Activated CD8-positive, alpha-beta T cell treated with anti-CD3 and anti-CD28 coated beads for 36 hours (primary cell): Measurements from ENCODE around the gene LPAR2. TPM values are rescaled to one million over a fixed set of nuclear protein-coding genes. Genes with fewer than 3 reads are reported as not detected.

Experiments
- ATAC-seq: fragments of 200-7000 bp; cut with Tn5 transposase; one replicate; pipeline ENCODE4 v1.10.0; 2021; ENCODE audit warnings: mild to moderate bottlenecking, moderate library complexity
- CTCF ChIA-PET: fragments of 350-600 bp; sonication (Branson Sonifier 250); formaldehyde crosslinking; loops from one replicate; lab custom pipeline; 2021; ENCODE audit warnings: antibody characterized with exemption; lab: Charles Lee
- POLR2A ChIA-PET: fragments of 350-600 bp; sonication (Branson Sonifier 250); formaldehyde crosslinking; loops from one replicate; lab custom pipeline; 2021; ENCODE audit warnings: antibody characterized with exemption; lab: Charles Lee
- DNase-seq: peaks from one replicate; pipeline ENCODE4 v3.0.0-alpha.2; 2020
- H3K27ac Mint-ChIP-seq: one replicate; pipeline ENCODE4 v1.8.0; 2021; ENCODE audit warnings: mild to moderate bottlenecking, mixed read lengths
- H3K27me3 Mint-ChIP-seq: one replicate; pipeline ENCODE4 v1.8.0; 2021; ENCODE audit warnings: mixed read lengths
- H3K36me3 Mint-ChIP-seq: one replicate; pipeline ENCODE4 v1.8.0; 2021; ENCODE audit warnings: low read depth, mixed read lengths
- H3K4me1 Mint-ChIP-seq: one replicate; pipeline ENCODE4 v1.8.0; 2021; ENCODE audit warnings: low read depth, mixed read lengths
- H3K4me3 Mint-ChIP-seq: one replicate; pipeline ENCODE4 v1.8.0; 2021; ENCODE audit warnings: mild to moderate bottlenecking, moderate library complexity, mixed read lengths
- H3K9me3 Mint-ChIP-seq: one replicate; pipeline ENCODE4 v1.8.0; 2021; ENCODE audit warnings: mixed read lengths
- CTCF ChIP-seq: fragments of 200-600 bp; IDR thresholded peaks from one replicate; pipeline ENCODE4 v1.8.0; 2022; ENCODE audit warnings: antibody characterized with exemption, mild to moderate bottlenecking
- intact Hi-C: fragments of 100-400 bp; cut with micrococcal nuclease; formaldehyde crosslinking; loops from one replicate; pipeline ENCODE4 v1.10.0; 2022
- total RNA-seq, 2 experiments: library from RNA; stranded (reverse); gene quantifications; one replicate each; pipeline ENCODE4 v1.2.3, GENCODE V29; 2021

LPAR2 gene
- total RNA-seq, 2 experiments from 2014 or later: 26.6 to 28.2 TPM

- Mint-ChIP-seq H3K27me3 (no peaks in the 10 kb centered on the region), H3K9me3 (no peaks in the 10 kb centered on the region), H3K4me3 (peak overlapping the region; percentile 96), H3K36me3 (peaks cover 31% of the 10 kb centered on the region), H3K27ac (peak overlapping the region; percentile 98), H3K4me1 (peaks cover 9% of the 10 kb centered on the region)
- ChIA-PET POLR2A (interaction anchor here (1.0 to 2.7 kb wide), 2 partner anchors 26 to 111 kb away, joined by 3 to 15 read pairs; partner anchors contain the start of gene ZNF101), CTCF (interaction anchor here (1.0 kb wide), 1 partner anchor 86 kb away, joined by 4 read pairs; no protein-coding TSS in a partner anchor)
- DNase-seq (peak; percentile 75), ATAC-seq (peak; percentile 64)
- intact Hi-C loops: loop anchor here (2.0 to 5.0 kb wide), 2 partner anchors 45 to 110 kb away; no protein-coding TSS in a partner anchor
- TF ChIP-seq CTCF: no peak
These were observed 14.6 kb upstream of the LPAR2 start for GRCh38 chr19:19642506-19643157.

- Mint-ChIP-seq H3K36me3 (peaks cover 51% of the 10 kb centered on the region), H3K4me3 (no peak overlapping the region), H3K27me3 (no peaks in the 10 kb centered on the region), H3K9me3 (no peaks in the 10 kb centered on the region), H3K27ac (no peak overlapping the region), H3K4me1 (peaks cover 18% of the 10 kb centered on the region)
- intact Hi-C loops: no loop called here
- DNase-seq (peak; percentile 31), ATAC-seq (no peak)
- no peak for TF ChIP-seq CTCF
- POLR2A ChIA-PET: no interaction called here
- CTCF ChIA-PET: no interaction called here
These were observed 9.7 kb upstream of the LPAR2 start for GRCh38 chr19:19637523-19638251.

- Mint-ChIP-seq H3K4me3 (no peak overlapping the region), H3K9me3 (no peaks in the 10 kb centered on the region), H3K4me1 (peaks cover 15% of the 10 kb centered on the region), H3K27me3 (no peaks in the 10 kb centered on the region), H3K27ac (no peak overlapping the region), H3K36me3 (peaks cover 50% of the 10 kb centered on the region)
- DNase-seq: no peak
- TF ChIP-seq CTCF: no peak
- ChIA-PET POLR2A (no interaction called here), CTCF (no interaction called here)
- intact Hi-C loops: no loop called here
- no peak for ATAC-seq
These were observed 9.1 kb upstream of the LPAR2 start for GRCh38 chr19:19637186-19637522.

GRCh38 chr19:19636573-19637185 lies 8.7 kb upstream of the LPAR2 start:
- DNase-seq (no peak), ATAC-seq (no peak)
- H3K27ac Mint-ChIP-seq: no peak overlapping the region
- no peaks in the 10 kb centered on the region for H3K27me3 Mint-ChIP-seq
- ChIA-PET POLR2A (no interaction called here), CTCF (no interaction called here)
- TF ChIP-seq CTCF: no peak
- intact Hi-C loops: no loop called here
- peaks cover 11% of the 10 kb centered on the region for H3K4me1 Mint-ChIP-seq
- no peak overlapping the region for H3K4me3 Mint-ChIP-seq
- H3K36me3 Mint-ChIP-seq: peaks cover 47% of the 10 kb centered on the region
- H3K9me3 Mint-ChIP-seq: no peaks in the 10 kb centered on the region
